Measurements from ENCODE around the gene KHDRBS1. TPM values are rescaled to one million over a fixed set of nuclear protein-coding genes. Genes with fewer than 3 reads are reported as not detected.

Gene KHDRBS1
- total and polyA plus RNA-seq, 2 experiments from 2014 or later, result 99.5 to 116 TPM

- Histone ChIP-seq H3K4me1 (ENCODE audit: low read depth) (no peaks in the 10 kb centered on the region), H3K4me3 (no peak overlapping the region), H3K36me3 (peaks cover 27% of the 10 kb centered on the region), H3K27ac (no peak overlapping the region), H3K27me3 (no peaks in the 10 kb centered on the region), H3K9me3 (ENCODE audit: low read depth) (no peaks in the 10 kb centered on the region)
- TF ChIP-seq, protein P1, sequence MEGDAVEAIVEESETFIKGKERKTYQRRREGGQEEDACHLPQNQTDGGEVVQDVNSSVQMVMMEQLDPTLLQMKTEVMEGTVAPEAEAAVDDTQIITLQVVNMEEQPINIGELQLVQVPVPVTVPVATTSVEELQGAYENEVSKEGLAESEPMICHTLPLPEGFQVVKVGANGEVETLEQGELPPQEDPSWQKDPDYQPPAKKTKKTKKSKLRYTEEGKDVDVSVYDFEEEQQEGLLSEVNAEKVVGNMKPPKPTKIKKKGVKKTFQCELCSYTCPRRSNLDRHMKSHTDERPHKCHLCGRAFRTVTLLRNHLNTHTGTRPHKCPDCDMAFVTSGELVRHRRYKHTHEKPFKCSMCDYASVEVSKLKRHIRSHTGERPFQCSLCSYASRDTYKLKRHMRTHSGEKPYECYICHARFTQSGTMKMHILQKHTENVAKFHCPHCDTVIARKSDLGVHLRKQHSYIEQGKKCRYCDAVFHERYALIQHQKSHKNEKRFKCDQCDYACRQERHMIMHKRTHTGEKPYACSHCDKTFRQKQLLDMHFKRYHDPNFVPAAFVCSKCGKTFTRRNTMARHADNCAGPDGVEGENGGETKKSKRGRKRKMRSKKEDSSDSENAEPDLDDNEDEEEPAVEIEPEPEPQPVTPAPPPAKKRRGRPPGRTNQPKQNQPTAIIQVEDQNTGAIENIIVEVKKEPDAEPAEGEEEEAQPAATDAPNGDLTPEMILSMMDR (IDR thresholded peaks at IDR 0.05; ENCODE audit: low read depth, low read length), result no peak
- DNase-seq (ENCODE audit: low read depth in 1 of 2, low spot score in 1 of 2), result no peak
These were observed 77.9 kb downstream of the KHDRBS1 start for GRCh38 chr1:32091591-32091990.

Other genes starting within 250 kb of the KHDRBS1 start
- 203 and 309 TPM in 2 replicates for gene ADGRB2, start 249.5 kb upstream of the KHDRBS1 start, total RNA-seq
- gene ADGRB2, start 249.5 kb upstream of the KHDRBS1 start, polyA plus RNA-seq, result 95.0 and 109 TPM in 2 replicates
- gene SPOCD1, start 197.8 kb upstream of the KHDRBS1 start, total RNA-seq, result 1.4 and 7.3 TPM in 2 replicates
- gene SPOCD1, start 197.8 kb upstream of the KHDRBS1 start, polyA plus RNA-seq, result 1.4 and 2.1 TPM in 2 replicates
- gene PTP4A2, start 75.5 kb upstream of the KHDRBS1 start, total RNA-seq, result 105 and 161 TPM in 2 replicates
- 285 and 366 TPM in 2 replicates for gene PTP4A2, start 75.5 kb upstream of the KHDRBS1 start, polyA plus RNA-seq
- gene TMEM39B, start 59.1 kb downstream of the KHDRBS1 start, total RNA-seq, result 5.1 TPM in 2 replicates
- 4.6 and 7.0 TPM in 2 replicates for gene TMEM39B, start 59.1 kb downstream of the KHDRBS1 start, polyA plus RNA-seq
- 36.8 and 45.7 TPM in 2 replicates for gene KPNA6, start 94.2 kb downstream of the KHDRBS1 start, total RNA-seq
- 33.8 and 53.2 TPM in 2 replicates for gene KPNA6, start 94.2 kb downstream of the KHDRBS1 start, polyA plus RNA-seq
- 40.8 and 40.9 TPM in 2 replicates for gene TXLNA, start 165.8 kb downstream of the KHDRBS1 start, total RNA-seq
- 31.3 and 33.3 TPM in 2 replicates for gene TXLNA, start 165.8 kb downstream of the KHDRBS1 start, polyA plus RNA-seq
- 68.7 and 75.1 TPM in 2 replicates for gene CCDC28B, start 186.7 kb downstream of the KHDRBS1 start, total RNA-seq
- 99.7 and 111 TPM in 2 replicates for gene CCDC28B, start 186.7 kb downstream of the KHDRBS1 start, polyA plus RNA-seq
- 1.4 and 2.0 TPM in 2 replicates for gene IQCC, start 191.8 kb downstream of the KHDRBS1 start, total RNA-seq
- gene IQCC, start 191.8 kb downstream of the KHDRBS1 start, polyA plus RNA-seq, result 2.8 and 4.8 TPM in 2 replicates
- gene DCDC2B, start 195.2 kb downstream of the KHDRBS1 start, total RNA-seq, result not detected in 2 replicates
- 0.64 and 0.72 TPM in 2 replicates for gene DCDC2B, start 195.2 kb downstream of the KHDRBS1 start, polyA plus RNA-seq
- 24.1 and 26.2 TPM in 2 replicates for gene TMEM234, start 208.5 kb downstream of the KHDRBS1 start, total RNA-seq
- gene TMEM234, start 208.5 kb downstream of the KHDRBS1 start, polyA plus RNA-seq, result 36.8 and 38.0 TPM in 2 replicates
- gene EIF3I, start 208.5 kb downstream of the KHDRBS1 start, total RNA-seq, result 165 and 227 TPM in 2 replicates
- 239 and 243 TPM in 2 replicates for gene EIF3I, start 208.5 kb downstream of the KHDRBS1 start, polyA plus RNA-seq
- 1.4 and 2.1 TPM in 2 replicates for gene FAM167B, start 233.4 kb downstream of the KHDRBS1 start, total RNA-seq
- gene FAM167B, start 233.4 kb downstream of the KHDRBS1 start, polyA plus RNA-seq, result 1.2 and 4.6 TPM in 2 replicates
- gene LCK, start 237.4 kb downstream of the KHDRBS1 start, total RNA-seq, result 0.18 TPM in 1 of 2 replicates, not detected in the other
- gene LCK, start 237.4 kb downstream of the KHDRBS1 start, polyA plus RNA-seq, result 0.16 TPM in 1 of 2 replicates, not detected in the other

Measured in cardiac muscle cell (in vitro differentiated cells and primary cell).